Activated T-helper 17 cell treated with anti-CD3 and anti-CD28 coated beads, Interleukin-2, amount 50 U/mL, for 72 hours (primary cell): Measurements from ENCODE around the gene LYSMD3. TPM values are rescaled to one million over a fixed set of nuclear protein-coding genes. Genes with fewer than 3 reads are reported as not detected.

Experiments
- ATAC-seq: fragments of 150-1000 bp; cut with Tn5 transposase; replicated peaks from 2 replicates; pipeline ENCODE4 v1.10.0; 2021; ENCODE audit warnings: mild to moderate bottlenecking, moderate library complexity
- H3K27ac Mint-ChIP-seq: one replicate; pipeline ENCODE4 v1.8.0; 2022; ENCODE audit warnings: mixed read lengths
- H3K27me3 Mint-ChIP-seq: one replicate; pipeline ENCODE4 v1.8.0; 2022; ENCODE audit warnings: mixed read lengths
- H3K36me3 Mint-ChIP-seq: one replicate; pipeline ENCODE4 v1.8.0; 2022; ENCODE audit warnings: low read depth, mild to moderate bottlenecking, mixed read lengths
- H3K4me1 Mint-ChIP-seq: one replicate; pipeline ENCODE4 v1.8.0; 2022; ENCODE audit warnings: mixed read lengths
- H3K4me3 Mint-ChIP-seq: one replicate; pipeline ENCODE4 v1.8.0; 2022; ENCODE audit warnings: mild to moderate bottlenecking, mixed read lengths
- H3K9me3 Mint-ChIP-seq: one replicate; pipeline ENCODE4 v1.8.0; 2022; ENCODE audit warnings: mixed read lengths
- total RNA-seq, 2 donors: library from RNA; stranded (reverse); gene quantifications; one replicate each; pipeline ENCODE4 v1.2.3, GENCODE V29; 2022

The LYSMD3 gene
- total RNA-seq, 2 donors from 2014 or later = 17.0 to 23.5 TPM

DNA sequence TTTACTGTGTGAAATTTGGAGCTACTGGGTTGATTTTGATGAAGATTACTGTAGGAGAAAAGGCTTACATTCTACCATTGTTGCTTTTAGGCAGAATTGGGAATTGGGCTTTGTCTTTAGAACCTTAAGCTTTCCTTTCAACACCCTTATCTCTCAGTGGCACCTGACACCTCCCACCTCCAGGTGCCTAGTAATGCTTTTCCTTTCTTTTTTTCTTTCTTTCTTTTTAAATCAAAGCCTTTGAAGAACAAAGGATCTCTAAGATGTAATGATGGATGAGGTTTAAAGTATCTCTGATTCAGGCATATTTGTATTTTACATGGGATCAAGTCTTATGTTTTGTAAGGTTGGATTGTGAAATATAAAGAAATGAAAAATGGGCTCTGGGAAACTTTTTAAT, 26.3 kb upstream of the LYSMD3 start:
- no peaks in the 10 kb centered on the region for H3K36me3 Mint-ChIP-seq
- no peak overlapping the region for H3K4me3 Mint-ChIP-seq
- H3K4me1 Mint-ChIP-seq = peaks cover 7% of the 10 kb centered on the region
- no peaks in the 10 kb centered on the region for H3K9me3 Mint-ChIP-seq
- peaks cover 60% of the 10 kb centered on the region for H3K27me3 Mint-ChIP-seq
- no peak for ATAC-seq
- no peak overlapping the region for H3K27ac Mint-ChIP-seq

DNA sequence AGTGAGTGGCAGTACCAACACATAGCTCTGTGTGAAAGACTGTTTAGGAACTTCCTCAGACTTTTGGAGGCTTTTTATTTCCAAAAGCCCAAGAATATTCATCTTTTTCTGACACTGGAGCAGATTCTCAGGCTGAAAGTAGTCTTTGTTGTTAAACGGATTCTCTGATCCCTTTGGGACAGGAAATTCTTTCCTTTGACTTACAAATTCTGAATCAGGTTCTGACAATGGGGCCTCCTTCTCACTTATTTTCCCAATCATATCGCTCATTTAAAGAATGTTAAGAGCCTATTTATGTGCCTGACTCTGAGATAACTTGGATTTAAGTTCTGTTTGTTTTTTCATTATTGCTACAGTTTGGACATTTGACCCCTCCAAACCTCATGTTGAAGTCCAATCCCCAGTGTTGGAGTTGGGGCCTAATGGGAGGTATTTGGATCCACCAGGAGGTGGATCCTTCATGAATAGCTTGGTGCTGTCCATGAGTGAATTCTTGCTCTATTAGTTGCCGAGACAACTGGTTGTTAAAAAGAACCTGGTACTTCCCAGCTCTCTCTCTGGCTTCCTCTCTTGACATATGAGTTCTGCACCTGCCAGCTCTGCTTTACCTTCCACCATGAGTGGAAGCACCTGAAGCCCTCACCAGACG, 25.1 kb upstream of the LYSMD3 start:
- H3K27me3 Mint-ChIP-seq = peaks cover 52% of the 10 kb centered on the region
- no peak for ATAC-seq
- no peaks in the 10 kb centered on the region for H3K36me3 Mint-ChIP-seq
- no peak overlapping the region for H3K27ac Mint-ChIP-seq
- peaks cover 7% of the 10 kb centered on the region for H3K4me1 Mint-ChIP-seq
- no peaks in the 10 kb centered on the region for H3K9me3 Mint-ChIP-seq
- H3K4me3 Mint-ChIP-seq = no peak overlapping the region

DNA sequence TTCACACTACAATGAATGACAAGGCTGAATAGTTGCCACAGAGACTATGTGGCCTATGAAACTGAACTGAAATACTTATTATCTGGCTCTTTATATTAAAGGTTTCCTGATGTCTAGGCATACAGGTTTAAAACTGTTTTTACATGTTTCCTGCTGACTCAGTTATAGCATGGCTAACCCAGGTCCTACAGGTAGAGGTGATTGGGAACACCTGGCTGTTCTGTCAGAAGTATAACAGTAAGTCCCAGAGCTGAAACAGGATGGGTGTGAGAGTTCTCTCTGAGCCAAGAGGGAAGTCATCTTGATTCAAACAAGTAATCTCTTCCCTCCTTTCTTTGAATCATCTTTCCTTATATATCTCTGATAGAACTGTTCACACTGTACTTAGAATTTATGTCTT, 24.3 kb upstream of the LYSMD3 start:
- Mint-ChIP-seq H3K27me3 (peaks cover 46% of the 10 kb centered on the region), H3K4me3 (no peak overlapping the region), H3K36me3 (no peaks in the 10 kb centered on the region), H3K4me1 (peaks cover 7% of the 10 kb centered on the region), H3K27ac (no peak overlapping the region), H3K9me3 (no peaks in the 10 kb centered on the region)
- no peak for ATAC-seq

DNA sequence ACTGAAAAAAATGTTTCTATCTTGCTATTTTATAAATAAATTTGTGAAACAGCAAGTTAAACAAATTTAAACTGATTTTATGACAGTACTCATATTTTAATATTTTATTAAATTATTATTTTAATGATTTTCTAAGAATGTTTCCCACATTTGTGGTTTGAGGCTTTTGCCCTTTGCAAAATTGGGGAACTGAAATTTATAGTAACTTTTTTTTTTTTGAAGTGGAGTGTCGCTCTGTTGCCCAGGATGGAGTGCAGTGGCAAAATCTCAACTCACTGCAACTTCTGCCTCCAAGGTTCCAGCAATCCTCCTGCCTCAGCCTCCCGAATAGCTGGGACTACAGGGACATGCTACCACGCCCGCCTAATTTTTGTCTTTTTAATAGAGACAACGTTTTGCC, 22.0 kb upstream of the LYSMD3 start:
- Mint-ChIP-seq H3K4me1 (no peaks in the 10 kb centered on the region), H3K36me3 (no peaks in the 10 kb centered on the region), H3K27me3 (peaks cover 29% of the 10 kb centered on the region), H3K9me3 (no peaks in the 10 kb centered on the region), H3K4me3 (no peak overlapping the region), H3K27ac (no peak overlapping the region)
- ATAC-seq = no peak

DNA sequence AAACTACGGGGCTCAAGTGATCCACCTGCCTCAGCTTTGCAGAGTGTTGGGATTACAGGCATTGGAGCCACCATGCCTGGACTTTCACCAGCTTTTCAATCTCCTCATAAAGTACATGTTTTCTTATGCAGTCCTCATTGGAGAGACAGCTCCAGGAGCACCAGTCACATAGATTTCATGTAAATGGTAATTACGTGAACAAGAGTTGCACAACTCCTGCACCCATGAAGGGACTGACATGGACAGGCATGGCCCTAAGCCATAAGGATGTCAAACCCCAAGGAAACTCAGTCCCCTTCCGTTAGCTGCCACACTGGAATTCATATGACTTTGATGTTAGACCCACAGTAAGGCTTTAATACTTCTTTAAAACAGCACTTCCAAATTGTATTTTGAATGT, 21.6 kb upstream of the LYSMD3 start:
- no peaks in the 10 kb centered on the region for H3K36me3 Mint-ChIP-seq
- peaks cover 27% of the 10 kb centered on the region for H3K27me3 Mint-ChIP-seq
- no peak for ATAC-seq
- H3K4me3 Mint-ChIP-seq = no peak overlapping the region
- no peak overlapping the region for H3K27ac Mint-ChIP-seq
- H3K9me3 Mint-ChIP-seq = no peaks in the 10 kb centered on the region
- no peaks in the 10 kb centered on the region for H3K4me1 Mint-ChIP-seq

DNA sequence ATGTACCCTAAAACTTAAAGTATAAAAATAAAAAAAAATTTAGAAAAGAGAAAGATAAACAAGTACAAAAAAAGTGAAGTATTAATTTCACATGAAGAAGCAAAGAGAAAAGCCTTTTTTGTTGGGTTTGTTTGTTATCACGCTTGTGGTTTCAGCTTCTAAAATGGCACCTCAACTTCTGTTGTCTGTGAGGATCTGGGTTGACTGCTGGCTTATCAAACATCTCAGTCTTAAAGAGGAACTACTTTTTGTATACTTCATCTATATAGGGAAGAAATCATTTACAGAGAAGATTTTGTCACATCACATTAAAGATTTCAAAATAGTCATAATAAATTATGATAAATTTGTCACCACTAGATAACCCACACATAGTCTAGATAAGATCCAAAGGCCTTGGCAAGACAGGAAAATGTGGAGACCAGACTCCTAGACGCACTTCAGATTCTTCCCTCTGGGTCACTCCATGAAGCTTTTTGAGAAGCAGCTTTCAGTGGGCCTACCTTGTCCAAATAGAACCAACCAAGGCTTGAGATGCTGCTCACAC, 20.4 kb upstream of the LYSMD3 start:
- Mint-ChIP-seq H3K4me1 (no peaks in the 10 kb centered on the region), H3K27ac (no peak overlapping the region), H3K4me3 (no peak overlapping the region), H3K36me3 (no peaks in the 10 kb centered on the region), H3K27me3 (peaks cover 31% of the 10 kb centered on the region), H3K9me3 (no peaks in the 10 kb centered on the region)
- no peak for ATAC-seq

DNA sequence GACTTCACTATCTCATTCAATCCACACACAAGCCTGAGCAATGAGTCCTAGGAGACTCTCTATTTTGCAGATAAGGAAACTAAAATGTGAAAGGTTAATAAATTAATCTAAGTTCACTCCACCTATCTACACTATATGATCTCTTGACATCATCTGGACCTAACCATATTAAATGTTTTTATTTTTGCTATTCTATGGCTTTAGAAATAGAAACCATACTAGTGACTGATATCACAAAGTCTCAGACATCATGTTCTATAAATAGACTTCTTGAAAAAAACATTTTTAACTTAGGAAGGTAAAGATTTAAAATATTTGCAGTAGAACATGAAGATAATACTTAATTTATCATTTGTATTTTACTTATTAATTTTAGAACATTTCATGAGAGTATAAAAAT, 19.8 kb upstream of the LYSMD3 start:
- H3K36me3 Mint-ChIP-seq = no peaks in the 10 kb centered on the region
- ATAC-seq = no peak
- no peak overlapping the region for H3K4me3 Mint-ChIP-seq
- no peak overlapping the region for H3K27ac Mint-ChIP-seq
- H3K9me3 Mint-ChIP-seq = no peaks in the 10 kb centered on the region
- H3K27me3 Mint-ChIP-seq = peaks cover 28% of the 10 kb centered on the region
- H3K4me1 Mint-ChIP-seq = no peaks in the 10 kb centered on the region

DNA sequence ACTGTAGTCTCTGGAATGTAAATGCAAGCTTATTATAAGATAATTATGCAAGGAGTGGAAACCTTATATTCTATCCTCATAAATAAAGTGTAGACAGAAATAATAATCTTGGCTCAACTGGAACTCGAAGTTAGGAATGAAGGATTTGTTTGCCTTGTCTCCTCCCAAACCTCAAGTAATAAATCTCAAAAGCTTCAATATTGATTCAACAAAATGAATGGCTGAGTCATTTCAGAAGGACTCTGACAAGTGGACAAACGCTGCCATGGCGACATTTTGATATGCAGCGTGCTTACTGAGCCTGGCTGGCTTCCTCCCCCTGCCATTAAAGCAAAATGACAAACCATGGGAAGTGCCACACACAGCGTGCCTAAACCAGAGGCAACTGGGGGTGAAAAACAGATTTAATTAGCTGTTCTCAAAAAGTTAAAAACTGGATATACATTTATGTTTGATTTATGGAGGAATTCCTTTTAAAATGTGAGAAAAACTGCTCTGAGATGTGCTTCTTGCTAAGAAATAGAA, 18.7 kb upstream of the LYSMD3 start:
- no peak for ATAC-seq
- no peaks in the 10 kb centered on the region for H3K9me3 Mint-ChIP-seq
- no peaks in the 10 kb centered on the region for H3K4me1 Mint-ChIP-seq
- H3K4me3 Mint-ChIP-seq = no peak overlapping the region
- no peak overlapping the region for H3K27ac Mint-ChIP-seq
- H3K27me3 Mint-ChIP-seq = peaks cover 27% of the 10 kb centered on the region
- H3K36me3 Mint-ChIP-seq = no peaks in the 10 kb centered on the region

DNA sequence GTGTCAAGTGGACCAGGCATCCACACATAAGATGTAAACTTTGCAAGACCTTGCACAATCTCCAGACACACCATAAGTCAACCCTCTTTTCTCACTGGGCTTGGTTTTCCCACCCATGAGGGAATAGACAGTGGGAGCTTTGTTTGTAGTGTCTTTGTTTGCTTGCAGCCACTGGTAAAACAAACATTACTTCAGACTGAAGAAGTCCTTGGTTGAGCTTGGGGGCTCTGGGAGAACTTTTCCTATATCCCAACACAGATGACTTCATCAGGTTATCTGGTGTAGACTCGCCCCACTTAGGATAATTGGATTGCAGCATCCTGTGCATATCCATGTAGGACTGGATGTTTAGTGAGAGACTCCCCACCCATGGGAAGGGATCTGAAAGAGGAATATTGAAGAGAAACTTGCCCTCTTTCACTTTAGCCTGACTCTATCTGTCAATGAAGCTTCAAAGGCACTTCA, 17.7 kb upstream of the LYSMD3 start:
- H3K27ac Mint-ChIP-seq = no peak overlapping the region
- H3K4me1 Mint-ChIP-seq = no peaks in the 10 kb centered on the region
- no peak overlapping the region for H3K4me3 Mint-ChIP-seq
- H3K9me3 Mint-ChIP-seq = no peaks in the 10 kb centered on the region
- peaks cover 26% of the 10 kb centered on the region for H3K27me3 Mint-ChIP-seq
- no peak for ATAC-seq
- H3K36me3 Mint-ChIP-seq = no peaks in the 10 kb centered on the region

DNA sequence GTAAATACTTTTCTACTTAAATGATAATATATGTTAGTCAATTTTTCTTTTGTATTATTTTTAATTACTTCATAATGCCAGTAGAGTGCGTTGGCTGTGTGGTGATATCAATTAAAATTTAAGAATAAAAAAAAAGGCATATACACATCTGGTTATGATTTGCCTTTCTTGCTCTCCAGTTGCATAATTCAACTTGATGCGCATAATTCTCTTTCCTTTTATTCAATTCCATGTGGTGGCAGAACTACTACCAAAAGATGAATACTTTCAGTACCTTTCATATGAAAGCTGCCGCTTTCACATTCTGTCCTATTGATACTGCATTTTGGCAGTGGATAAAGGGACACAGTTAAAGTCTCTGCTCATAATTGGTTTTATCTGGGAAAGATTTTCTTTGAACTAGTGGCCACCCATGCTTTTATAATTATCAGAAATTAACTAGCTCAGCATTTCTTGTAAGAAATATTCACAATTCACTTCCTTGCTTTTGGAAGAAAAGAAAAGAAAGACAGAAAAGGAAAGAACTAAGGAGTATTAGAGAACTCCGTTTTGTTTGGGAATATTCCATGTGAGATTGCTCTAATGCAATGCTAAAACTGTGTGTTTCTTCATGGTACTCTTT, 16.9 kb upstream of the LYSMD3 start:
- no peaks in the 10 kb centered on the region for H3K36me3 Mint-ChIP-seq
- no peak overlapping the region for H3K4me3 Mint-ChIP-seq
- H3K27ac Mint-ChIP-seq = no peak overlapping the region
- no peak for ATAC-seq
- H3K4me1 Mint-ChIP-seq = no peaks in the 10 kb centered on the region
- no peaks in the 10 kb centered on the region for H3K9me3 Mint-ChIP-seq
- H3K27me3 Mint-ChIP-seq = peaks cover 27% of the 10 kb centered on the region

DNA sequence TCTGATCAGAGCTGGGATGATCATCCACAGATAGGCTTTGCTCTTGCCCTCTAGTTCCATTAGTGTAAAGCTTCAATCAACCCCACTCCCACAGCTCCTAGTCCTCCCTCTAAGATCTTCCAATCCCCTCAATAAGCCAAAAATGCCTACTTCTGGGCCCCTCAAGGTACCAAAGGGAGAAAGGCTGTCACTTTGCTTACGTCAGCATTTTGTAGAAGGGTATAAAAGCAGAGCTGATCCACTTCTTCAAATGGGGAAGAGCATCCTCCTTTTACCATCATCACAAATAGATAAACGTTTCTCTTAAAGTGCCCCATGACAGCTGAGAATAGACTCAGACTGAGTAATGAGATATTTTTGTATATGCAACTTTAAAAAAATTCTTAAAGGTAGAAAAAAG, 16.1 kb upstream of the LYSMD3 start:
- no peak for ATAC-seq
- Mint-ChIP-seq H3K36me3 (no peaks in the 10 kb centered on the region), H3K27me3 (peaks cover 31% of the 10 kb centered on the region), H3K9me3 (no peaks in the 10 kb centered on the region), H3K4me1 (no peaks in the 10 kb centered on the region), H3K4me3 (no peak overlapping the region), H3K27ac (no peak overlapping the region)

DNA sequence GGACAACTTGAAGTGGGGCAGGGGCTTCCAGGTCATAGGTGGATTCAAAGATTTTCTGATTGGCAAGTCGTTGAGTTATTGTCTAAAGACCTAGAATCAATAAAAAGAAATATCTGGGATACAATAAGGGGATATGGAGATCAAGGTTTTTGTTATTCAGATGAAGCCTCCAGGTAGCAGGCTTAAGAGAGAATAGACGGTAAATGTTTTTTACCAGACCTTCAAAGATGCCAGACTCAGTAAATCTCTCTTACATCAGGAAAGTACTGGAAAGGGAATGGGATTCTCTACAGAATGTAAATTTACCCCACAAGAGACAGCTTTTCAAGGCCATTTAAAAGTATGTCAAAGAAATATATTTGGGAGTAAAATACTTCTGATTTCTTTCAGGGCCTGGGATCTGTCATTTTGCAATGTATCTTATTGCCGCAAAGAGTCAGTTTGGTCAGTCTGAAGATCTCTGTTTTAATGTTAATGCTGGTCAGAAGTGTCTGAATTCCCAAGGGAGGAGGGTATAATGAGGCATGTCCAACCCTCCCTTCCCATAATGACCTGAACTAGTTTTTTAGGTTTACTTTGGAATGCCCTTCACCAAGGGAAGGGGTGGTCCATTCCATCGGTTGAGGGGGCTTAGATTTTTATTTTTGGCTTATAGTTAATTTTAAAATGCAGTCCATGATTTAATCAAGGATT, 13.6 kb upstream of the LYSMD3 start:
- no peaks in the 10 kb centered on the region for H3K9me3 Mint-ChIP-seq
- H3K27me3 Mint-ChIP-seq = peaks cover 36% of the 10 kb centered on the region
- no peaks in the 10 kb centered on the region for H3K4me1 Mint-ChIP-seq
- no peak overlapping the region for H3K27ac Mint-ChIP-seq
- no peak for ATAC-seq
- H3K36me3 Mint-ChIP-seq = no peaks in the 10 kb centered on the region
- H3K4me3 Mint-ChIP-seq = no peak overlapping the region

DNA sequence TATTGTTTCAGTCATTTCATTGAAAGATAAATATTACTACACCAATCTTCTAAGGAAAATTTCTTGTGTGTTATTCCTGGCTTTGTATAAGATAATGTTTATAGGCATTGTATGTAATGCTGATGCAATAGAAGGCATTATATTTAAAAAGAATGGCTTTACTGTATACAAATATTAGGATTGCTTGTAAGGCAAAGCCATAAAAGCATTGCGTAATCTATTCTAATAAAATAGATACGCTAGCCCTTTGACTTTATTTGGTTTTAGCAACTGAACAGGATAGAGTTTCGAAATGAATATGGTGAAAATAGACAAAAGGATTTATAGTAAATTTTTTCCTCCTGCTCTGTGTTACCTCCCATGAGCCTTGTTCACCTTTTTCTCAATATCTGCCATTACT, 5.5 kb upstream of the LYSMD3 start:
- ATAC-seq = no peak
- peaks cover 36% of the 10 kb centered on the region for H3K27me3 Mint-ChIP-seq
- H3K9me3 Mint-ChIP-seq = no peaks in the 10 kb centered on the region
- no peak overlapping the region for H3K27ac Mint-ChIP-seq
- no peaks in the 10 kb centered on the region for H3K4me1 Mint-ChIP-seq
- H3K36me3 Mint-ChIP-seq = no peaks in the 10 kb centered on the region
- no peak overlapping the region for H3K4me3 Mint-ChIP-seq

DNA sequence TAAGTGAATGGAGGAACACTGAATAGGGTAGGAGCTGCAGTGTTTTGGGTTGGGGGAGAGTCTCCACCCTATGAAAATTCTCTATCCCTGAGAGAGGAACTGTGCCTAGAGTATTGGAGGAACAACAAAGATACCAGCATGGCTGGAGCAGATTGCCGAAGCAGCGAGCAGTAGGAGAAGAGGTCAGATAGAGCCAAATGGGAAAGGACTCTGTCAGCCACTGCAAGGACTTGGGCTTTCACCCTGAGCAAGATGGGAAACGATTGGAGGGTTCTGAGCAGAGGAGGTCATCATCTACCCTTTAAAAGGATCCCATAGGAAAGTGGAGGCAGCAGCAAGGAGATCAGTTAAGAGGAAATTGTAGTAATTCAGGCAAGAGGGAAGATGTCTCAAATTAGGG, 4.4 kb upstream of the LYSMD3 start:
- ATAC-seq = no peak
- no peaks in the 10 kb centered on the region for H3K36me3 Mint-ChIP-seq
- no peaks in the 10 kb centered on the region for H3K9me3 Mint-ChIP-seq
- no peak overlapping the region for H3K4me3 Mint-ChIP-seq
- H3K27me3 Mint-ChIP-seq = peaks cover 30% of the 10 kb centered on the region
- H3K4me1 Mint-ChIP-seq = no peaks in the 10 kb centered on the region
- no peak overlapping the region for H3K27ac Mint-ChIP-seq
